Type B pancreatic cell (in vitro differentiated cells): Measurements from ENCODE around the gene CCDC154. TPM values are rescaled to one million over a fixed set of nuclear protein-coding genes. Genes with fewer than 3 reads are reported as not detected.

Experiments used
- DNase-seq: peaks from one replicate; pipeline ENCODE4 v3.0.0; 2021; ENCODE audit warnings: mixed read lengths; ENCODE audit not compliant: unreplicated experiment; ENCODE audit errors: extremely low spot score
- H3K27ac Mint-ChIP-seq: 2 replicates; pipeline ENCODE4 v1.8.0; 2021; ENCODE audit warnings: mild to moderate bottlenecking, mixed read lengths
- H3K27me3 Mint-ChIP-seq: 2 replicates; pipeline ENCODE4 v1.8.0; 2021; ENCODE audit warnings: mixed read lengths
- H3K36me3 Mint-ChIP-seq: 2 replicates; pipeline ENCODE4 v1.8.0; 2021; ENCODE audit warnings: mixed read lengths
- H3K4me1 Mint-ChIP-seq: one replicate; pipeline ENCODE4 v1.8.0; 2021; ENCODE audit warnings: mixed read lengths; ENCODE audit not compliant: unreplicated experiment
- H3K4me3 Mint-ChIP-seq: 2 replicates; pipeline ENCODE4 v1.8.0; 2021; ENCODE audit warnings: mild to moderate bottlenecking, mixed read lengths
- H3K9me3 Mint-ChIP-seq: 2 replicates; pipeline ENCODE4 v1.8.0; 2021; ENCODE audit warnings: mixed read lengths
- total RNA-seq: library from RNA; stranded (reverse); gene quantifications from 2 replicates; pipeline ENCODE4 v1.2.1, GENCODE V29; 2021; ENCODE audit warnings: low replicate concordance
- TF ChIP-seq, protein P1 (sequence below): fragments of 200-600 bp; sonication (generic); conservative IDR thresholded peaks from 2 replicates; pipeline ENCODE4 v1.5.0; 2021; ENCODE audit warnings: antibody characterized with exemption, mild to moderate bottlenecking

The CCDC154 gene
- total RNA-seq, 1 donor from 2014 or later = 5.0 TPM

DNA sequence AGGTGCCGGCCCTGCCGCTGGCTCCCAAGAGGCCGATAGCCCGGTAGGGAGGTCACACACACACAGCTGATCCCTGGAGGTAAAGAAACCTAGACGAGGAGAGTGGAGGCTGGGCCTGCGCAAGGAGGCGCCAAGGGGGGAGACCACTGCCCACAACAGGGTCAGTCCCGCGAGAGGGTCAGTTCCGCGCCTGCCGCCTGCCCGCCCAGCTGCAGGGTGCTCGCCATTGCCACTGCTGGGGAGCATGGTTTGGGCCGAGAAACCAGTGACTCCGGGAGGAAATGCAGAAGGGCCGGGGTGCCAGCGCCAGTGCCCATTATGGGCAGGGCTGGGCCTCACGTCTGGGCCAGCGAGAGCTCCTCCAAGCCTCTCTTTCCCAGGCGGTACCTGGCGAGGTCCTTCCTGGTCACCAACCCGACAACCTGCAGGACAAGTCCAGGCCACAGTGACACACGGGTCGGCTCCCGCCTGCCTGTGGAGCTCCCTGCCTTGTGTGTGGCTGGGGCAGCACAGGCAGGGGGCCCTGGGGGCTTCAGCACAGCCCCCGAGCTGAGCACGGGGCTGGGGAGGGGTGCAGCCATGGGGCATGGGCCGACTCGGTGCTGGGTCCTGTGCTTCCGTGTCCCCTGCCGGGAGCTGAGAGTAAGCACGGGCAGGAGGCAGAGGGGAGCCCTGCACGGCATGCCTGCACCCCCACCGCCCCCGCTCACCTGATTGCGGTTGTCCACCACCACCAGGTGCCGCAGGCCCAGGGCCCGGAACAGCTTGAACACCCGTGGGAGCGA lies 2.1 kb upstream of the CCDC154 start:
- Mint-ChIP-seq H3K36me3 (no peaks in the 10 kb centered on the region), H3K4me1 (no peaks in the 10 kb centered on the region)
- TF ChIP-seq, protein P1, sequence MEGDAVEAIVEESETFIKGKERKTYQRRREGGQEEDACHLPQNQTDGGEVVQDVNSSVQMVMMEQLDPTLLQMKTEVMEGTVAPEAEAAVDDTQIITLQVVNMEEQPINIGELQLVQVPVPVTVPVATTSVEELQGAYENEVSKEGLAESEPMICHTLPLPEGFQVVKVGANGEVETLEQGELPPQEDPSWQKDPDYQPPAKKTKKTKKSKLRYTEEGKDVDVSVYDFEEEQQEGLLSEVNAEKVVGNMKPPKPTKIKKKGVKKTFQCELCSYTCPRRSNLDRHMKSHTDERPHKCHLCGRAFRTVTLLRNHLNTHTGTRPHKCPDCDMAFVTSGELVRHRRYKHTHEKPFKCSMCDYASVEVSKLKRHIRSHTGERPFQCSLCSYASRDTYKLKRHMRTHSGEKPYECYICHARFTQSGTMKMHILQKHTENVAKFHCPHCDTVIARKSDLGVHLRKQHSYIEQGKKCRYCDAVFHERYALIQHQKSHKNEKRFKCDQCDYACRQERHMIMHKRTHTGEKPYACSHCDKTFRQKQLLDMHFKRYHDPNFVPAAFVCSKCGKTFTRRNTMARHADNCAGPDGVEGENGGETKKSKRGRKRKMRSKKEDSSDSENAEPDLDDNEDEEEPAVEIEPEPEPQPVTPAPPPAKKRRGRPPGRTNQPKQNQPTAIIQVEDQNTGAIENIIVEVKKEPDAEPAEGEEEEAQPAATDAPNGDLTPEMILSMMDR = no peak

DNA sequence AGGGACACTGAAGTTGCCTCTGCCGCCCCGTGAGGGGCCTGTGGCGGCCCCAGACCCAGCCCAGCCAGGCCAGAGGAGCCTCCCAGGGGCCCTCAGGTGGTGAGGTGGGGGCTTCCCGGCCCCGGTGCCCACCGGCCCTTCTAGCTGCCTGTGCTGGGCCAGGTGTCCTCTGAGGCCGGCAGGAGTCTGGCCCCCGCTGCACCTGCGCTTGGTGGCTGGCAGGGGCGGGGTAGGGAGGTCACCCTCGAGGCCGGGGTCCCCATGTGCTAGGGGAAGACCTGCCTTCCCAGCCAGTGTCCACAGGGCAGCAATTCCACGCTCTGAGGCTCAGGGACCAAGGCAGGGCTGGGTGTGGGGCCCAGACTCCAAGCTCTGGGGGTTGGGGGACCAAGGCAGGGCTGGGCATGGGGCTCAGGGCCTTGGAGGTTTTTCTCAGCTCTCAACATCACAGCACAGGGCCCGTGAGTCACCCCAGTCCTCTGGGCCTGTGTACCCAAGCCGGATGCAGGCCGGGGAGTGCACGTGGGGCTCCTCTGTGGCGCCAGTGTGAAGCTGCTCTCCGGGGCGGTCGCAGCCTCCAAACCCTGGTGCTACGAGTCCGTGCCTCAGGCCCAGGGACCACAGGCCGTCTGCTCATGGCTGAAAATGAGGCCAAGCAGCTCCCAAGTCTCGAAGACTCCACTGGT lies 1.3 kb upstream of the CCDC154 start:
- Mint-ChIP-seq H3K27ac (no peak overlapping the region), H3K27me3 (no peaks in the 10 kb centered on the region), H3K4me3 (no peak overlapping the region), H3K9me3 (no peaks in the 10 kb centered on the region), H3K36me3 (no peaks in the 10 kb centered on the region), H3K4me1 (no peaks in the 10 kb centered on the region)
- TF ChIP-seq, protein P1 = no peak
- no peak for DNase-seq

More for the DNA sequence above, 2.1 kb upstream of the CCDC154 start:
- DNase-seq = no peak
- H3K27me3 Mint-ChIP-seq = no peaks in the 10 kb centered on the region
- no peak overlapping the region for H3K4me3 Mint-ChIP-seq
- H3K27ac Mint-ChIP-seq = no peak overlapping the region
- no peaks in the 10 kb centered on the region for H3K9me3 Mint-ChIP-seq

DNA sequence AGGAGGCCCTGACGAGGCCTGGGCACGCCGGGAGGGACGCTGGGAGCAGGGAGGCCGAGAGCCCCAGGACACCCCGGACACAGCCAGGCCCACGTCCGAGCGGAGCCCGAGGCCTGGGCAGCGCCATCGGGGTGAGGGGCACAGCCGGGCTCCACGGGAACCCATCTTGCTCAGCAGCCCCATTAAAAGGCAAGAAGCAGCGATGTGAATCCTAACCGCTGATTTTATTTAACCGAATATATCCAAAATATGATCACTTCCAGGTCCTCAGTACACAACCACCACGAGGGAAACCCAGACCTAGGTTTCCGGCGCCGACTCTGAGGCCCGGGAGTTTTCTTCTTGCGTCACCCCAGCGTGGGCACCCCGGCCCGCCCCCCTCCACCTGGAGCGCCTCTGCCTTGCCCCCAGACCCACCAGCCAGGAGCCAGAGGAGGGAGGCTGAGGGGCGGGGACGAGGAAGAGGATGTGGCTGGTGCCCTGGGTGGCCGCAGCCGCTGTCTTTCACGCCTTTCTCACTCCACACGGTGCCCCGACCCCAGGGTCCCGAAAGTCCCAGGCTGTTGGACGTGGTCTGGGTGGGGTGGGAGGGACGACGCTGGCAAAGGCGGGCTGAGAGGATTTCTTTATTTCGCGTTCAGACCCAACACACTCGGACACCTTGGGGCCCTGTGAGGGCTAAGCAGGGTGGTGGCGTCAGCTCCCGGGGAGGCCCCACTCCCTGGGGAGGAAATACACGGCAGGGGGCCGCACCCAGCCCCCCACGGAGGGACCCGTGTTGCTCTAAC lies 568 bp upstream of the CCDC154 start:
- no peaks in the 10 kb centered on the region for H3K9me3 Mint-ChIP-seq
- DNase-seq = no peak
- H3K4me3 Mint-ChIP-seq = no peak overlapping the region
- H3K4me1 Mint-ChIP-seq = no peaks in the 10 kb centered on the region
- no peaks in the 10 kb centered on the region for H3K36me3 Mint-ChIP-seq
- H3K27ac Mint-ChIP-seq = no peak overlapping the region
- H3K27me3 Mint-ChIP-seq = no peaks in the 10 kb centered on the region
- TF ChIP-seq, protein P1 = no peak

DNA sequence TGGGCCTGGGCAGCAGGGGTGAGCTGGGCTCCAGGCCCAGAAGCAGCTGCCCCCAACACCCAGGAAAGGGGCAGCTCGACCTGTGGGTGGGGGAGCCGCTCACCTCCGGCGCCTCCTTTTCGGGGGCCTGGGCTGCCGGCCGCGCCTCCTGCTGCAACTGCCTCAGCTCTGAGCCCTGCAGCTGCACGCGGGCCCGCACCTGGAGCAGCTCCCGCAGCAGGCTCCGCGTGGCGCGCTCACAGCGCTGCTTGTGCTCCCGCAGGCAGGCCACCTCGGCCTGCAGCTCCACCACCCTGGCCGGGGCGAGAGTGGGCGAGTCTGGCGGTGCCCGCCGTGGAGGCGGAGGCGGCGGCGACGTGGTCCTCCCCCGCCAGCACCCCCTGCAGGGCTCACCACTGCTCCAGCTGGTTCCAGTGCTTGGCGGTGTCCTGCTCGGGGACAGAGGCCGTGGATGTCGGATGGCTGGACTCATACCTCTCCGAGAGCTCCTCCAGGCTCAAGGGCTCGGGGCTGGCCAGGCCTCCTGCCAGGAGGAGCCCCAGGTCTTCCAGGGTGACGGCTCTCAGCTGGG lies 868 bp downstream of the CCDC154 start:
- DNase-seq = no peak
- H3K27me3 Mint-ChIP-seq = no peaks in the 10 kb centered on the region
- TF ChIP-seq, protein P1 = no peak
- H3K4me1 Mint-ChIP-seq = no peaks in the 10 kb centered on the region
- H3K4me3 Mint-ChIP-seq = no peak overlapping the region
- H3K27ac Mint-ChIP-seq = no peak overlapping the region
- H3K36me3 Mint-ChIP-seq = no peaks in the 10 kb centered on the region
- no peaks in the 10 kb centered on the region for H3K9me3 Mint-ChIP-seq

DNA sequence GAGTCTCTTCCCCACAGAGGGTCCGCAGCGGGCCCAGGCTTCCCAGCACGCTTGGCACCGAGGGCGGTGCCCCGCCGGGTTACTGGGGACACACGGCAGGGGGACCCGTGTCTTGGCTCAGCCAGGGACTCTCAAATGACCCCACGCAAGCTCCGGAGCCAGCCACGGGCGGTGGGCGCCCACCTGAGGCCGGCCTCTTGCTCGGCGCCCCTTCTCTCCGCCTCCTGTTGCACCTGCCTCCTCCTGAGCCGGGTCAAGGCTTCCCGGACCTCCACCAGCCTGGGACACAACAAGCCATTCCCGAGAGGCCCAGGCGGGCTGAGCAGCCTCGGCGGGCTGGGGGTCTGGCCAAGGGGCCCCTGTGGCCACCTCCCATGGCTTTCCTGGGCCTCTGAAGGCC lies 1.7 kb downstream of the CCDC154 start:
- no peaks in the 10 kb centered on the region for H3K4me1 Mint-ChIP-seq
- TF ChIP-seq, protein P1 = no peak
- H3K4me3 Mint-ChIP-seq = no peak overlapping the region
- no peak for DNase-seq
- no peaks in the 10 kb centered on the region for H3K9me3 Mint-ChIP-seq
- H3K27ac Mint-ChIP-seq = no peak overlapping the region
- H3K36me3 Mint-ChIP-seq = no peaks in the 10 kb centered on the region
- H3K27me3 Mint-ChIP-seq = no peaks in the 10 kb centered on the region
